Endodermal cell (in vitro differentiated cells): ENCODE data around the gene KCTD21. TPM values are rescaled to one million over a fixed set of nuclear protein-coding genes. Genes with fewer than 3 reads are reported as not detected.

ENCODE experiments used
- DNase-seq: peaks from one replicate; pipeline ENCODE4 v3.0.0-alpha.2; 2017
- H3K27ac ChIP-seq: 2 replicates; pipeline ENCODE4 v1.5.1; 2013; ENCODE audit warnings: mild to moderate bottlenecking, low read depth, low read length, moderate library complexity
- H3K27me3 ChIP-seq: 2 replicates; pipeline ENCODE4 v1.6.1; 2013; ENCODE audit warnings: mild to moderate bottlenecking, low read length, moderate library complexity; ENCODE audit not compliant: insufficient read depth, control insufficient read depth, poor library complexity, severe bottlenecking
- H3K36me3 ChIP-seq: 2 replicates; pipeline ENCODE4 v1.7.0; 2013; ENCODE audit warnings: mild to moderate bottlenecking, low read length, moderate library complexity; ENCODE audit not compliant: control insufficient read depth, insufficient read depth
- H3K4me1 ChIP-seq: one replicate; pipeline ENCODE4 v1.7.0; 2013; ENCODE audit warnings: low read length; ENCODE audit not compliant: control insufficient read depth, insufficient read depth
- H3K4me3 ChIP-seq: 2 replicates; pipeline ENCODE4 v1.5.1; 2013; ENCODE audit warnings: mild to moderate bottlenecking, low read length, moderate library complexity
- H3K9ac ChIP-seq: 2 replicates; pipeline ENCODE4 v1.6.1; 2013; ENCODE audit warnings: mild to moderate bottlenecking, low read length, moderate library complexity; ENCODE audit not compliant: poor library complexity, severe bottlenecking; ENCODE audit errors: extremely low read depth
- H3K9me3 ChIP-seq: 2 replicates; pipeline ENCODE4 v1.6.1; 2013; ENCODE audit warnings: mild to moderate bottlenecking, low read length, moderate library complexity; ENCODE audit not compliant: control insufficient read depth
- H3K27ac Mint-ChIP-seq: 2 replicates; pipeline ENCODE4 v1.8.0; 2020; ENCODE audit warnings: mixed read lengths
- H3K27me3 Mint-ChIP-seq: 2 replicates; pipeline ENCODE4 v1.8.0; 2021; ENCODE audit warnings: mild to moderate bottlenecking, mixed read lengths; ENCODE audit not compliant: insufficient read depth
- H3K36me3 Mint-ChIP-seq: 2 replicates; pipeline ENCODE4 v1.8.0; 2020; ENCODE audit warnings: low read depth, mixed read lengths
- H3K4me1 Mint-ChIP-seq: 2 replicates; pipeline ENCODE4 v1.8.0; 2020; ENCODE audit warnings: mixed read lengths
- H3K4me3 Mint-ChIP-seq: 2 replicates; pipeline ENCODE4 v1.8.0; 2020; ENCODE audit warnings: mild to moderate bottlenecking, moderate library complexity, mixed read lengths
- H3K9me3 Mint-ChIP-seq: 2 replicates; pipeline ENCODE4 v1.8.0; 2020; ENCODE audit warnings: mild to moderate bottlenecking, mixed read lengths
- WGBS, 2 experiments: methylation state at CpG; one replicate each; pipeline versions ENCODE4 v1.1.5 to v1.1.7; 2013; ENCODE audit warnings: missing lambda C conversion rate in 2 of 2, mixed read lengths in 1 of 2; ENCODE audit not compliant: insufficient coverage in 1 of 2, insufficient read length in 1 of 2; 5-methylcytosine and 5-hydroxymethylcytosine counted together
- total RNA-seq, 2 donors: library from RNA; stranded (reverse); fragmentation: NEBNext Ultra II Directional in 1 of 2; extraction: Animal tissue kit (Norgen Biotek cat#: 25700) in 1 of 2; gene quantifications; 2 replicates in 1 of 2; 3 replicates in 1 of 2; pipeline ENCODE4 v1.2.1, GENCODE V29; 2021
- TF ChIP-seq, protein P1 (sequence below): fragments of 200-600 bp; sonication (generic); conservative IDR thresholded peaks from 2 replicates; pipeline ENCODE4 v1.5.0; 2021; ENCODE audit warnings: antibody characterized with exemption, mild to moderate bottlenecking

KCTD21 gene
- total RNA-seq, 2 donors from 2014 or later: 4.1 to 4.6 TPM

- H3K27me3 Mint-ChIP-seq: no peaks in the 10 kb centered on the region
- H3K27ac ChIP-seq: no peak overlapping the region
- peaks cover 69% of the 10 kb centered on the region for H3K36me3 Mint-ChIP-seq
- no peak overlapping the region for H3K4me3 ChIP-seq
- no peak overlapping the region for H3K4me3 Mint-ChIP-seq
- H3K9me3 ChIP-seq: no peaks in the 10 kb centered on the region
- no peaks in the 10 kb centered on the region for H3K4me1 ChIP-seq
- no peak overlapping the region for H3K9ac ChIP-seq
- TF ChIP-seq, protein P1, sequence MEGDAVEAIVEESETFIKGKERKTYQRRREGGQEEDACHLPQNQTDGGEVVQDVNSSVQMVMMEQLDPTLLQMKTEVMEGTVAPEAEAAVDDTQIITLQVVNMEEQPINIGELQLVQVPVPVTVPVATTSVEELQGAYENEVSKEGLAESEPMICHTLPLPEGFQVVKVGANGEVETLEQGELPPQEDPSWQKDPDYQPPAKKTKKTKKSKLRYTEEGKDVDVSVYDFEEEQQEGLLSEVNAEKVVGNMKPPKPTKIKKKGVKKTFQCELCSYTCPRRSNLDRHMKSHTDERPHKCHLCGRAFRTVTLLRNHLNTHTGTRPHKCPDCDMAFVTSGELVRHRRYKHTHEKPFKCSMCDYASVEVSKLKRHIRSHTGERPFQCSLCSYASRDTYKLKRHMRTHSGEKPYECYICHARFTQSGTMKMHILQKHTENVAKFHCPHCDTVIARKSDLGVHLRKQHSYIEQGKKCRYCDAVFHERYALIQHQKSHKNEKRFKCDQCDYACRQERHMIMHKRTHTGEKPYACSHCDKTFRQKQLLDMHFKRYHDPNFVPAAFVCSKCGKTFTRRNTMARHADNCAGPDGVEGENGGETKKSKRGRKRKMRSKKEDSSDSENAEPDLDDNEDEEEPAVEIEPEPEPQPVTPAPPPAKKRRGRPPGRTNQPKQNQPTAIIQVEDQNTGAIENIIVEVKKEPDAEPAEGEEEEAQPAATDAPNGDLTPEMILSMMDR: no peak
- 91 to 93% methylated on average over 5 to 13 of the region's 13 CpGs for WGBS, 2 experiments
- no peaks in the 10 kb centered on the region for H3K9me3 Mint-ChIP-seq
- no peak overlapping the region for H3K27ac Mint-ChIP-seq
- no peaks in the 10 kb centered on the region for H3K27me3 ChIP-seq
- H3K36me3 ChIP-seq: peaks cover 94% of the 10 kb centered on the region
- H3K4me1 Mint-ChIP-seq: no peaks in the 10 kb centered on the region
- DNase-seq: no peak
Observed at GRCh38 chr11:78221396-78222315, 33.2 kb upstream of the KCTD21 start.

- H3K27me3 ChIP-seq: no peaks in the 10 kb centered on the region
- no peaks in the 10 kb centered on the region for H3K4me1 ChIP-seq
- Mint-ChIP-seq H3K27me3 (no peaks in the 10 kb centered on the region), H3K4me1 (no peaks in the 10 kb centered on the region), H3K36me3 (peaks cover 73% of the 10 kb centered on the region), H3K9me3 (no peaks in the 10 kb centered on the region), H3K4me3 (no peak overlapping the region), H3K27ac (no peak overlapping the region)
- H3K27ac ChIP-seq: no peak overlapping the region
- no peaks in the 10 kb centered on the region for H3K9me3 ChIP-seq
- WGBS, 2 experiments: 95 to 98% methylated on average over 11 to 14 of the region's 14 CpGs
- H3K9ac ChIP-seq: no peak overlapping the region
- DNase-seq: no peak
- TF ChIP-seq, protein P1: no peak
- peaks cover 96% of the 10 kb centered on the region for H3K36me3 ChIP-seq
- no peak overlapping the region for H3K4me3 ChIP-seq
Observed at GRCh38 chr11:78220218-78221157, 32.1 kb upstream of the KCTD21 start.

GRCh38 chr11:78219493-78220217 is 31.2 kb upstream of the KCTD21 start:
- DNase-seq: peak; percentile 29
- Histone ChIP-seq H3K36me3 (peaks cover 96% of the 10 kb centered on the region), H3K9me3 (no peaks in the 10 kb centered on the region), H3K4me1 (no peaks in the 10 kb centered on the region), H3K27ac (no peak overlapping the region), H3K9ac (no peak overlapping the region), H3K27me3 (no peaks in the 10 kb centered on the region), H3K4me3 (no peak overlapping the region)
- WGBS, 2 experiments: 93% methylated on average over 6 to 7 of the region's 7 CpGs
- no peaks in the 10 kb centered on the region for H3K27me3 Mint-ChIP-seq
- H3K27ac Mint-ChIP-seq: no peak overlapping the region
- H3K9me3 Mint-ChIP-seq: no peaks in the 10 kb centered on the region
- H3K4me3 Mint-ChIP-seq: no peak overlapping the region
- no peaks in the 10 kb centered on the region for H3K4me1 Mint-ChIP-seq
- H3K36me3 Mint-ChIP-seq: peaks cover 73% of the 10 kb centered on the region
- TF ChIP-seq, protein P1: no peak
